Measurements from ENCODE around the gene POLE. TPM values are rescaled to one million over a fixed set of nuclear protein-coding genes. Genes with fewer than 3 reads are reported as not detected.

Gene POLE
- total and polyA plus RNA-seq, 10 of the 15 experiments (the other 5 are each of a cell fraction or from before 2014, with no cell fraction given), result 2.3 to 103 (median 37.1) TPM

- POLR2A ChIA-PET, result no interaction called here
- ATAC-seq (no peak), FAIRE-seq (no peak), DNase-seq (ENCODE audit: low read depth, low spot score) (no peak)
- H3K4me1 ChIP-seq (ENCODE audit: control insufficient read depth, insufficient read depth, low read length), result no peaks in the 10 kb centered on the region
- 55% methylated on average over 26 of the region's 26 CpGs for WGBS (ENCODE audit: insufficient coverage, insufficient replicate concordance, low lambda C conversion rate, missing lambda C conversion rate)
- H3K4me3 ChIP-seq, result no peak overlapping the region
- no peak overlapping the region for H2AFZ ChIP-seq (ENCODE audit: control insufficient read depth, low read depth, low read length)
- in situ Hi-C loops (cut with MboI) (no loop called here), intact Hi-C loops (cut with micrococcal nuclease; ENCODE audit: unreplicated experiment) (no loop called here)
- H3K79me2 ChIP-seq (ENCODE audit: control insufficient read depth, insufficient read depth, low read length), result no peaks in the 10 kb centered on the region
- H4K20me1 ChIP-seq (ENCODE audit: control insufficient read depth, insufficient read depth), result no peaks in the 10 kb centered on the region
- no peak overlapping the region for H3K9ac ChIP-seq (ENCODE audit: control insufficient read depth, insufficient read depth, low read length)
- CTCF ChIA-PET, result interaction anchor here (1.6 kb wide), 1 partner anchor 11 kb away, joined by 5 read pairs; no protein-coding TSS in a partner anchor
- no peaks in the 10 kb centered on the region for H3K9me3 ChIP-seq (replicated peaks; ENCODE audit: control insufficient read depth, insufficient read depth, low read length)
- no peak overlapping the region for H3K27ac ChIP-seq (ENCODE audit: control insufficient read depth, insufficient read depth)
- H3K36me3 ChIP-seq (ENCODE audit: control insufficient read depth in 2 of 2, insufficient read depth in 2 of 2, low read length in 1 of 2), result no peaks in the 10 kb centered on the region
- no peaks in the 10 kb centered on the region; a peak in 1 of 4 replicates for H3K27me3 ChIP-seq (replicated peaks in 1 of 2; ENCODE audit: control insufficient read depth in 2 of 2, insufficient read depth in 2 of 2, low read length in 1 of 2)
- SMC1A ChIA-PET (ENCODE audit: uncharacterized antibody, unreplicated experiment), result no interaction called here
- RAD21 ChIA-PET (ENCODE audit: unreplicated experiment), result no interaction called here
- H3K4me2 ChIP-seq (ENCODE audit: control insufficient read depth, insufficient read depth), result no peak overlapping the region
- TF ChIP-seq RBBP5 (conservative IDR thresholded peaks at IDR 0.05), result no peak
- no peak for TF ChIP-seq NFIC (IDR thresholded peaks at IDR 0.05; ENCODE audit: low read depth, low read length)
- no peak for TF ChIP-seq ZNF622 (IDR thresholded peaks at IDR 0.05)
- TF ChIP-seq, protein P1, sequence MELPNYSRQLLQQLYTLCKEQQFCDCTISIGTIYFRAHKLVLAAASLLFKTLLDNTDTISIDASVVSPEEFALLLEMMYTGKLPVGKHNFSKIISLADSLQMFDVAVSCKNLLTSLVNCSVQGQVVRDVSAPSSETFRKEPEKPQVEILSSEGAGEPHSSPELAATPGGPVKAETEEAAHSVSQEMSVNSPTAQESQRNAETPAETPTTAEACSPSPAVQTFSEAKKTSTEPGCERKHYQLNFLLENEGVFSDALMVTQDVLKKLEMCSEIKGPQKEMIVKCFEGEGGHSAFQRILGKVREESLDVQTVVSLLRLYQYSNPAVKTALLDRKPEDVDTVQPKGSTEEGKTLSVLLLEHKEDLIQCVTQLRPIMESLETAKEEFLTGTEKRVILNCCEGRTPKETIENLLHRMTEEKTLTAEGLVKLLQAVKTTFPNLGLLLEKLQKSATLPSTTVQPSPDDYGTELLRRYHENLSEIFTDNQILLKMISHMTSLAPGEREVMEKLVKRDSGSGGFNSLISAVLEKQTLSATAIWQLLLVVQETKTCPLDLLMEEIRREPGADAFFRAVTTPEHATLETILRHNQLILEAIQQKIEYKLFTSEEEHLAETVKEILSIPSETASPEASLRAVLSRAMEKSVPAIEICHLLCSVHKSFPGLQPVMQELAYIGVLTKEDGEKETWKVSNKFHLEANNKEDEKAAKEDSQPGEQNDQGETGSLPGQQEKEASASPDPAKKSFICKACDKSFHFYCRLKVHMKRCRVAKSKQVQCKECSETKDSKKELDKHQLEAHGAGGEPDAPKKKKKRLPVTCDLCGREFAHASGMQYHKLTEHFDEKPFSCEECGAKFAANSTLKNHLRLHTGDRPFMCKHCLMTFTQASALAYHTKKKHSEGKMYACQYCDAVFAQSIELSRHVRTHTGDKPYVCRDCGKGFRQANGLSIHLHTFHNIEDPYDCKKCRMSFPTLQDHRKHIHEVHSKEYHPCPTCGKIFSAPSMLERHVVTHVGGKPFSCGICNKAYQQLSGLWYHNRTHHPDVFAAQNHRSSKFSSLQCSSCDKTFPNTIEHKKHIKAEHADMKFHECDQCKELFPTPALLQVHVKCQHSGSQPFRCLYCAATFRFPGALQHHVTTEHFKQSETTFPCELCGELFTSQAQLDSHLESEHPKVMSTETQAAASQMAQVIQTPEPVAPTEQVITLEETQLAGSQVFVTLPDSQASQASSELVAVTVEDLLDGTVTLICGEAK (IDR thresholded peaks at IDR 0.05; ENCODE audit: borderline replicate concordance), result no peak
- TF ChIP-seq TCF3 (IDR thresholded peaks at IDR 0.05; ENCODE audit: borderline replicate concordance, insufficient read depth, low read depth, low read length), result no peak
- no peak for TF ChIP-seq PAX5 (IDR thresholded peaks at IDR 0.05; ENCODE audit: borderline replicate concordance, low read depth, low read length)
- TF ChIP-seq, protein P2, sequence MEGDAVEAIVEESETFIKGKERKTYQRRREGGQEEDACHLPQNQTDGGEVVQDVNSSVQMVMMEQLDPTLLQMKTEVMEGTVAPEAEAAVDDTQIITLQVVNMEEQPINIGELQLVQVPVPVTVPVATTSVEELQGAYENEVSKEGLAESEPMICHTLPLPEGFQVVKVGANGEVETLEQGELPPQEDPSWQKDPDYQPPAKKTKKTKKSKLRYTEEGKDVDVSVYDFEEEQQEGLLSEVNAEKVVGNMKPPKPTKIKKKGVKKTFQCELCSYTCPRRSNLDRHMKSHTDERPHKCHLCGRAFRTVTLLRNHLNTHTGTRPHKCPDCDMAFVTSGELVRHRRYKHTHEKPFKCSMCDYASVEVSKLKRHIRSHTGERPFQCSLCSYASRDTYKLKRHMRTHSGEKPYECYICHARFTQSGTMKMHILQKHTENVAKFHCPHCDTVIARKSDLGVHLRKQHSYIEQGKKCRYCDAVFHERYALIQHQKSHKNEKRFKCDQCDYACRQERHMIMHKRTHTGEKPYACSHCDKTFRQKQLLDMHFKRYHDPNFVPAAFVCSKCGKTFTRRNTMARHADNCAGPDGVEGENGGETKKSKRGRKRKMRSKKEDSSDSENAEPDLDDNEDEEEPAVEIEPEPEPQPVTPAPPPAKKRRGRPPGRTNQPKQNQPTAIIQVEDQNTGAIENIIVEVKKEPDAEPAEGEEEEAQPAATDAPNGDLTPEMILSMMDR (IDR thresholded peaks at IDR 0.05 in 2 of 3, conservative IDR thresholded peaks at IDR 0.05 in 1 of 3; ENCODE audit: control insufficient read depth in 2 of 3, extremely low read depth in 1 of 3, insufficient read depth in 1 of 3, low read depth in 3 of 3, low read length in 3 of 3), result no peak
- TF ChIP-seq ZNF384 (IDR thresholded peaks at IDR 0.05; ENCODE audit: borderline replicate concordance, low read depth, low read length), result no peak
- no peak for TF ChIP-seq CREM (IDR thresholded peaks at IDR 0.05; ENCODE audit: low read depth)
- no peak for TF ChIP-seq SREBF2 (IDR thresholded peaks at IDR 0.05; ENCODE audit: low read length)
- TF ChIP-seq MYB (IDR thresholded peaks at IDR 0.05; ENCODE audit: borderline replicate concordance, low read depth, low read length), result no peak
- no peak for TF ChIP-seq YY1 (IDR thresholded peaks at IDR 0.05; ENCODE audit: low read depth, low read length)
- no peak for TF ChIP-seq ZNF217 (IDR thresholded peaks at IDR 0.05)
- TF ChIP-seq KDM1A (IDR thresholded peaks at IDR 0.05; ENCODE audit: borderline replicate concordance), result no peak
- TF ChIP-seq SUPT20H (IDR thresholded peaks at IDR 0.05; ENCODE audit: borderline replicate concordance, control insufficient read depth, low read depth, low read length), result no peak
- TF ChIP-seq SUZ12 (IDR thresholded peaks at IDR 0.05; ENCODE audit: unreplicated experiment), result no peak
- TF ChIP-seq FOXK2 (IDR thresholded peaks at IDR 0.05), result no peak
- no TSS peak for BruUV-seq (replicated peaks)
Measured at GRCh38 chr12:132604151-132604618, 83.0 kb downstream of the POLE start.

Data from GM12878 (cell line).